Measurements from ENCODE around the gene DDX3X.
A peak's percentile ranks its signal among the peaks of the same experiment; 100 is the strongest.

The DDX3X gene

GRCh38 chrX:41338436-41338835, 4.5 kb downstream of the DDX3X start:
- H3K9me3 ChIP-seq (ENCODE audit: control insufficient read depth in 2 of 2, low read length in 2 of 2): no peaks in the 10 kb centered on the region
- H3K4me3 ChIP-seq (ENCODE audit: low read length in 2 of 2): no peak overlapping the region
- H3K27ac ChIP-seq (ENCODE audit: low read length): no peak overlapping the region
- peaks cover 19% of the 10 kb centered on the region for H3K4me1 ChIP-seq (ENCODE audit: control insufficient read depth, insufficient read depth, low read length)
- H3K9ac ChIP-seq (ENCODE audit: low read length in 2 of 2): no peak overlapping the region
- no peaks in the 10 kb centered on the region for H3K27me3 ChIP-seq (ENCODE audit: control insufficient read depth in 1 of 2, insufficient read depth in 2 of 2, low read length in 2 of 2)
- peaks cover 18 to 31% of the 10 kb centered on the region in 2 donors for H3K36me3 ChIP-seq (ENCODE audit: control insufficient read depth in 2 of 2, insufficient read depth in 2 of 2, low read length in 2 of 2)

DNA sequence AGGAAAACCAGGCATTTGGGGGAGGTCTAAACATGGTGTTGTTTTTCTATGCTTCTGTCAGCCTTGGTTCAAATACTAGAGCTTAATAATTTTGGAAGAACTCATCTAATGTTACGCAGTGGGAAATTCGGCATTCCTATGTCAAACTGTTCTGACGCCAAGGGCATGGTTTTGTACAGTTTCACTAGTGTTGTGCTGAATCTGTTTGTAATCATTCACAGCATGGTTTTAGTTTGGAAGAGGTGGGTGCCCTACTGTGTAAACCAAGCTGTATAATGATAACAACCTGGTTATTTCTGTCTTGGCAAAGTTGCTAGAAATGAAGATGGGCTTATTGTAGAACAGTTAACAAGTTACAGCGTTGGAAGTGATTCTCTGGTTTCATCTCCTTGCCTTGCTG, 5.2 kb downstream of the DDX3X start:
- no peaks in the 10 kb centered on the region for H3K9me3 ChIP-seq (ENCODE audit: control insufficient read depth in 2 of 2, low read length in 2 of 2)
- H3K9ac ChIP-seq (ENCODE audit: low read length in 2 of 2): no peak overlapping the region
- H3K36me3 ChIP-seq (ENCODE audit: control insufficient read depth in 2 of 2, insufficient read depth in 2 of 2, low read length in 2 of 2): peaks cover 24 to 38% of the 10 kb centered on the region in 2 donors
- peak overlapping the region; percentile 4 to 16 for H3K4me3 ChIP-seq (ENCODE audit: low read length in 2 of 2)
- peaks cover 16% of the 10 kb centered on the region for H3K4me1 ChIP-seq (ENCODE audit: control insufficient read depth, insufficient read depth, low read length)
- no peak overlapping the region for H3K27ac ChIP-seq (ENCODE audit: low read length)
- H3K27me3 ChIP-seq (ENCODE audit: control insufficient read depth in 1 of 2, insufficient read depth in 2 of 2, low read length in 2 of 2): no peaks in the 10 kb centered on the region

DNA sequence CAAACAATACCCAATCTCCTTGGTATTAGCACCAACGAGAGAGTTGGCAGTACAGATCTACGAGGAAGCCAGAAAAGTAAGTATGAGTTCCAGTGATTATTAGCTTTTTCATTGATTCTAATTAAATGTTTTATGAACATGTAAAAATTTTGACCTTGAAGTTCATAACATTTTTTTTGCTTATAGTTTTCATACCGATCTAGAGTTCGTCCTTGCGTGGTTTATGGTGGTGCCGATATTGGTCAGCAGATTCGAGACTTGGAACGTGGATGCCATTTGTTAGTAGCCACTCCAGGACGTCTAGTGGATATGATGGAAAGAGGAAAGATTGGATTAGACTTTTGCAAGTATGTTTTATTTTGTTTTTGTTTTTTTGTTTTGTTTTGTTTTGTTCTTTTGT, 10.1 kb downstream of the DDX3X start:
- peaks cover 3% of the 10 kb centered on the region for H3K4me1 ChIP-seq (ENCODE audit: control insufficient read depth, insufficient read depth, low read length)
- H3K27ac ChIP-seq (ENCODE audit: low read length): no peak overlapping the region
- H3K9me3 ChIP-seq (ENCODE audit: control insufficient read depth in 2 of 2, low read length in 2 of 2): no peaks in the 10 kb centered on the region
- H3K9ac ChIP-seq (ENCODE audit: low read length in 2 of 2): no peak overlapping the region
- no peak overlapping the region for H3K4me3 ChIP-seq (ENCODE audit: low read length in 2 of 2)
- H3K36me3 ChIP-seq (ENCODE audit: control insufficient read depth in 2 of 2, insufficient read depth in 2 of 2, low read length in 2 of 2): peaks cover 61 to 73% of the 10 kb centered on the region in 2 donors
- no peaks in the 10 kb centered on the region for H3K27me3 ChIP-seq (ENCODE audit: control insufficient read depth in 1 of 2, insufficient read depth in 2 of 2, low read length in 2 of 2)

DNA sequence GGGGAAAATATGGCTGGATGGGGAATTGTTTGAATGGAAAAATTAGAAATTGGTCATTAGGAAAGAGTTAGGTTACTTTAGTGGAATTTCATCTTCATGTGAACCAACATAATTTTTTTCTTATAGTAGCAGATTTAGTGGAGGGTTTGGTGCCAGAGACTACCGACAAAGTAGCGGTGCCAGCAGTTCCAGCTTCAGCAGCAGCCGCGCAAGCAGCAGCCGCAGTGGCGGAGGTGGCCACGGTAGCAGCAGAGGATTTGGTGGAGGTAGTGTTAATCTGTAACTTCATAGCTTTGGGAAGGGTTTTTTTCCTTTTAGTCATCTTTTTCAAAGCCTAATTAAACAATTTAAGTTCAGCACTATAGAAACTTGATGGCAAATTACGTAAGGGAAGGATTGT, 13.2 kb downstream of the DDX3X start:
- Histone ChIP-seq H3K27me3 (ENCODE audit: control insufficient read depth in 1 of 2, insufficient read depth in 2 of 2, low read length in 2 of 2) (no peaks in the 10 kb centered on the region), H3K9ac (ENCODE audit: low read length in 2 of 2) (no peak overlapping the region), H3K27ac (ENCODE audit: low read length) (no peak overlapping the region), H3K4me1 (ENCODE audit: control insufficient read depth, insufficient read depth, low read length) (no peaks in the 10 kb centered on the region), H3K9me3 (ENCODE audit: control insufficient read depth in 2 of 2, low read length in 2 of 2) (no peaks in the 10 kb centered on the region), H3K36me3 (ENCODE audit: control insufficient read depth in 2 of 2, insufficient read depth in 2 of 2, low read length in 2 of 2) (peaks cover 58 to 64% of the 10 kb centered on the region in 2 donors), H3K4me3 (ENCODE audit: low read length in 2 of 2) (no peak overlapping the region)

GRCh38 chrX:41348551-41348950, 14.6 kb downstream of the DDX3X start:
- Histone ChIP-seq H3K36me3 (ENCODE audit: control insufficient read depth in 2 of 2, insufficient read depth in 2 of 2, low read length in 2 of 2) (peaks cover 44 to 50% of the 10 kb centered on the region in 2 donors), H3K27ac (ENCODE audit: low read length) (no peak overlapping the region), H3K9ac (ENCODE audit: low read length in 2 of 2) (no peak overlapping the region), H3K4me3 (ENCODE audit: low read length in 2 of 2) (no peak overlapping the region), H3K27me3 (ENCODE audit: control insufficient read depth in 1 of 2, insufficient read depth in 2 of 2, low read length in 2 of 2) (no peaks in the 10 kb centered on the region), H3K4me1 (ENCODE audit: control insufficient read depth, insufficient read depth, low read length) (no peaks in the 10 kb centered on the region), H3K9me3 (ENCODE audit: control insufficient read depth in 2 of 2, low read length in 2 of 2) (no peaks in the 10 kb centered on the region)

DNA sequence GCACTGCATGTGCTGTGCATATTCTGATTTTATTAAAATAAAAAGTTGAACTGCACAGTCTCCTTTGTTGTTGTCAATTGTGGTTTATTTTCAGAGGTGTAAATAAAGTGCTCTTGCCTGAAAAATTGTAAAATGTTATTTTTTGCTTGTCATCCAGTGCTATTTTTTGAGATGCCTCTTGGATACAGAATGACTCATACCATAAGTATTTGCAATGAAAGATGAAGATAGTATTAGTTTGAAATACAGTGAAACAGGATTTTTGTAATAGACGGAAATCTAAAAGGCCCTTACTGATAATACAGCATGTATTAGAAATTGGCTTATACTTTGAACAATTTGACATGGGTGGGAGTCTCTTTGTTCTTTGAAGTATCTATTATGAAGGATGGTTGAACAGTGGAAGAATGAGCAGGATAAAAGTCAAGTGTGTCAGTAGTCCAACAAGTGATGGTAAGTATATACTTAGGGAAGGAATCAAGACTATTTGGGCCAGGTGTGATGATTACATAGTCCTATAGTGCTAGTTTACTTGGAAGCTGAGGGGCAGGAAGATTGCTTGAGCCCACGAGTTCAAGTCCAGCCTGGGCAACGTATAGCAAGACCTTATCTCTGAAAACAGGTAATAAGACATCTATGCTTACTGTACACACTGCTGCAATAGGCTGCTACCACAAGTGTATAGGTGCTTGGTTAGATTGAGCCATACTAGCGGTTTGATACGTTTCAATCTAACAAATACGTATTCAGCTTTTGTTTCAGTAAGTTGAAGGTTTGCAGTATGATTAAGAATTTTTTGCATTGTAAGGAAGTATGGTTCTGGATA, 16.4 kb downstream of the DDX3X start:
- H3K9me3 ChIP-seq (ENCODE audit: control insufficient read depth in 2 of 2, low read length in 2 of 2): no peaks in the 10 kb centered on the region
- H3K9ac ChIP-seq (ENCODE audit: low read length in 2 of 2): no peak overlapping the region
- H3K36me3 ChIP-seq (ENCODE audit: control insufficient read depth in 2 of 2, insufficient read depth in 2 of 2, low read length in 2 of 2): peaks cover 31 to 36% of the 10 kb centered on the region in 2 donors
- H3K4me1 ChIP-seq (ENCODE audit: control insufficient read depth, insufficient read depth, low read length): no peaks in the 10 kb centered on the region
- H3K4me3 ChIP-seq (ENCODE audit: low read length in 2 of 2): no peak overlapping the region
- H3K27me3 ChIP-seq (ENCODE audit: control insufficient read depth in 1 of 2, insufficient read depth in 2 of 2, low read length in 2 of 2): no peaks in the 10 kb centered on the region
- no peak overlapping the region for H3K27ac ChIP-seq (ENCODE audit: low read length)

DNA sequence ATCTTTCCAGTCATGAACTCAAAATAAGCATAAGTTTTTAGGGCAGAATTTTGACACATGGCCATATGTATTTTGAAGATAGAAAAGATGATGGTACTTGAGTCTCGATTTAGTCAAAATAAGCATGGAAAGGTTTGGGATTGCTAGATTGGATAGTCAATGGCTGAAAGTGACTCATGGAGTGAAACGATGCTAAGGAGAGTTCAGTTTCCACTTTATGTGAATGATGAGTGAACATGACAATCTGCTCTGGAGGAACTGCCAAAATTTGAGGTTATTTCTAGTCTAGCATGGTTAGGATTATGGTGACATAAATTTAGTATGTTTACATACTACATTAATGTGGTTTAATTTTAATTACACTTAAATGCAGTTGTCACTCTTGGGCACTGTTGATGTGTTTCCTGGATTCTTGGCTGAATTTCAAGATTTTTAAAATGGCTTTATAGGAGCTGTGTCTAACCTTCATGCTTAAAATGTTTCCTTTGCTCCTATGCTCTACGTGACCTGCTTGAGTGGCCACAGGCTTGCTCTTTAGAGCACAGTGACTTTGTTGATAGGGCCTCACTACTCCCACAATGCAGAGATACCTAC, 17.1 kb downstream of the DDX3X start:
- no peak overlapping the region for H3K9ac ChIP-seq (ENCODE audit: low read length in 2 of 2)
- no peaks in the 10 kb centered on the region for H3K9me3 ChIP-seq (ENCODE audit: control insufficient read depth in 2 of 2, low read length in 2 of 2)
- no peak overlapping the region for H3K4me3 ChIP-seq (ENCODE audit: low read length in 2 of 2)
- H3K4me1 ChIP-seq (ENCODE audit: control insufficient read depth, insufficient read depth, low read length): no peaks in the 10 kb centered on the region
- no peak overlapping the region for H3K27ac ChIP-seq (ENCODE audit: low read length)
- H3K27me3 ChIP-seq (ENCODE audit: control insufficient read depth in 1 of 2, insufficient read depth in 2 of 2, low read length in 2 of 2): no peaks in the 10 kb centered on the region
- peaks cover 24 to 29% of the 10 kb centered on the region in 2 donors for H3K36me3 ChIP-seq (ENCODE audit: control insufficient read depth in 2 of 2, insufficient read depth in 2 of 2, low read length in 2 of 2)

DNA sequence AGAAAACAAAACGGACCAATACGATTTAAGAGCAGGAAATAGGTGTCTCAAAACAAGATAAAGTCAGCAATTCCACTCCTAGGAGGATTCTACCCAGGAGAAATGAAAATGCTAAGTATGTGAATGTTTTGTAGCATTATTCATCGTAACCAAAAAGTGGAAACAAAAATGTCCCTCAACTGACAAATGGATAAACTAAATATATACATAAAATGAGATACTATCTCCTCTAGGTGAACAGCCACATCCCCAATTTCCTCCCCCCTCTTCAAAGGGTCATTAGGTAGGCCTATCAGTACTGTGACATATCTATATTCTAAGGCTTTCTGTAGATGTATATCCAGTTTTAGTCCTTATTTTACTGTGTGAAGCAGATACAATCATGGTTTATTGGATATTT, 18.0 kb downstream of the DDX3X start:
- no peaks in the 10 kb centered on the region for H3K9me3 ChIP-seq (ENCODE audit: control insufficient read depth in 2 of 2, low read length in 2 of 2)
- no peak overlapping the region for H3K27ac ChIP-seq (ENCODE audit: low read length)
- no peaks in the 10 kb centered on the region for H3K27me3 ChIP-seq (ENCODE audit: control insufficient read depth in 1 of 2, insufficient read depth in 2 of 2, low read length in 2 of 2)
- H3K36me3 ChIP-seq (ENCODE audit: control insufficient read depth in 2 of 2, insufficient read depth in 2 of 2, low read length in 2 of 2): peaks cover 17 to 23% of the 10 kb centered on the region in 2 donors
- H3K4me1 ChIP-seq (ENCODE audit: control insufficient read depth, insufficient read depth, low read length): no peaks in the 10 kb centered on the region
- no peak overlapping the region for H3K4me3 ChIP-seq (ENCODE audit: low read length in 2 of 2)
- no peak overlapping the region for H3K9ac ChIP-seq (ENCODE audit: low read length in 2 of 2)

DNA sequence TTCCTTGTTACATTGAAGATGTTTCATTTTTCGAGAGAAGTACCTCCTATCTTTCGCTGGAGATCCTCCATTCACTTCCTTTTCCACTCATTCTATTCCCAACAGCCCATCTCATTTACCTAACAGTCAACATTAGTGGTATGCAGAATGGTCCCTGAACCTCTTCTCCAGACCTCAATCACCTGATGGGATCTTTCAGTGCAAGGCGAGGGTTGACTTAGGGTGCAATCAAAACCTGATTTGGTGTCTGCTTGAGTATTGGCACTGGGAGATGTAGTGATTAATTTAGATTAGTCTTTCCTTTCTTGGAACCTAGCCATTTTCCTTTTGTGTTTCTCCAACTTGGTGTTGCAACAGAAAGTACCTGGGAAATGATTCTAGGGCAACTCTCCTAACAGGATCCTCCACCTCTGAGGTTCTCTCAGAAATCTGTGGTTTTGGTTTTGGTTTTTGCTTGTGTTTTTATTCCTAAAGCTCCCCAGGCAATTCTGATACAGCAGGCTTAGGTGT, 18.4 kb downstream of the DDX3X start:
- H3K4me3 ChIP-seq (ENCODE audit: low read length in 2 of 2): no peak overlapping the region
- no peaks in the 10 kb centered on the region for H3K4me1 ChIP-seq (ENCODE audit: control insufficient read depth, insufficient read depth, low read length)
- no peak overlapping the region for H3K9ac ChIP-seq (ENCODE audit: low read length in 2 of 2)
- no peak overlapping the region for H3K27ac ChIP-seq (ENCODE audit: low read length)
- no peaks in the 10 kb centered on the region for H3K9me3 ChIP-seq (ENCODE audit: control insufficient read depth in 2 of 2, low read length in 2 of 2)
- H3K36me3 ChIP-seq (ENCODE audit: control insufficient read depth in 2 of 2, insufficient read depth in 2 of 2, low read length in 2 of 2): peaks cover 12 to 19% of the 10 kb centered on the region in 2 donors
- H3K27me3 ChIP-seq (ENCODE audit: control insufficient read depth in 1 of 2, insufficient read depth in 2 of 2, low read length in 2 of 2): no peaks in the 10 kb centered on the region

DNA sequence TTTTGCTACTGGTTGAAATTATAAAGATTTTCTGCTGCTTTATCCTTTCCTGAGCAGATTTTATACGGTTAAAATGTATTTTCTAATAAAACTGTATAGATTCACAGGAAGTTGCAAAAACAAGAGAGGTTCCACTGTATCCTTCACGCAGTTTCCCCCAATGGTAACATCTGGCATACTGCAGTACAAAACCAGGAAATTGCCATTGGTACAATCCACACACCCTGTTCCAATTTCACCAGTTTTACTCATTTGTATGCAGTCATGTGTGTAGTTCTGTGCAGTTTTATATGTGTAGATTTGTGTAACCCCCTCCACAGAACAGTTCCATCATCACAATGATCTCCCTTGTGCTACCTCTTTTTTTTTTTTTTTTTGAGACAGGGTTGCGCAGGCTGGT, 20.0 kb downstream of the DDX3X start:
- Histone ChIP-seq H3K27me3 (ENCODE audit: control insufficient read depth in 1 of 2, insufficient read depth in 2 of 2, low read length in 2 of 2) (no peaks in the 10 kb centered on the region), H3K27ac (ENCODE audit: low read length) (no peak overlapping the region), H3K36me3 (ENCODE audit: control insufficient read depth in 2 of 2, insufficient read depth in 2 of 2, low read length in 2 of 2) (peaks cover 3 to 5% of the 10 kb centered on the region in 2 donors), H3K4me1 (ENCODE audit: control insufficient read depth, insufficient read depth, low read length) (no peaks in the 10 kb centered on the region), H3K9ac (ENCODE audit: low read length in 2 of 2) (no peak overlapping the region), H3K4me3 (ENCODE audit: low read length in 2 of 2) (no peak overlapping the region), H3K9me3 (ENCODE audit: control insufficient read depth in 2 of 2, low read length in 2 of 2) (no peaks in the 10 kb centered on the region)

- no peak overlapping the region for H3K9ac ChIP-seq (ENCODE audit: low read length in 2 of 2)
- H3K9me3 ChIP-seq (ENCODE audit: control insufficient read depth in 2 of 2, low read length in 2 of 2): peaks cover 0 to 4% of the 10 kb centered on the region in 2 donors
- H3K36me3 ChIP-seq (ENCODE audit: control insufficient read depth in 2 of 2, insufficient read depth in 2 of 2, low read length in 2 of 2): no peaks in the 10 kb centered on the region
- no peaks in the 10 kb centered on the region for H3K4me1 ChIP-seq (ENCODE audit: control insufficient read depth, insufficient read depth, low read length)
- no peak overlapping the region for H3K4me3 ChIP-seq (ENCODE audit: low read length in 2 of 2)
- no peak overlapping the region for H3K27ac ChIP-seq (ENCODE audit: low read length)
- no peaks in the 10 kb centered on the region for H3K27me3 ChIP-seq (ENCODE audit: control insufficient read depth in 1 of 2, insufficient read depth in 2 of 2, low read length in 2 of 2)
These were observed 35.2 kb downstream of the DDX3X start for GRCh38 chrX:41369152-41369551.

All from stomach smooth muscle (tissue), 2 donors.